22Rv1 (cell line): ENCODE measurements around the gene USP15.

Experiments used
- ZFX ChIP-seq: fragments of 450-650 bp; IDR thresholded peaks from 2 replicates; pipeline ENCODE4 v1.6.1; 2017; ENCODE audit warnings: antibody characterized with exemption, borderline replicate concordance
- TF ChIP-seq, protein P1 (sequence below): fragments of 450-650 bp; IDR thresholded peaks from 2 replicates; pipeline ENCODE4 v1.5.1; 2017; ENCODE audit warnings: mild to moderate bottlenecking

DNA sequence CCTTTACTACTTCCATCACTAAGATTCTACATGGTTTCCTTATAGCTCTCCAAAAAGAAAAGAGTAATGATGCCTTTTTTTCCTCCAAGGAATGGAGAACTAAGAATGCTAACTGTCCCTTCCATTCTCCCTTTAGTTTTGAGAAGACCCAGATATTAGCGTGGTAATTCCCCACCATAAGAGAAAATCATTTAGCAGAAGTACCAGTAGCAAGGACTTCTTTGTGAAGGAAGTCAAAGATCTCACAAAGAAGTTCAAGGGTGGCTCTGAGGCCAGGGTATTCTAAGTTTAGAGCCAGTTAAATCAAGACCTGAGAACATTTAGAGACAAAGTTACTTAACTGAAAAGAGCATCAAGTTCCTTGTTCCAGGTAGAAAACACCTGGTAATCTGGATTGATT, 7.3 kb downstream of the USP15 start:
- TF ChIP-seq, protein P1, sequence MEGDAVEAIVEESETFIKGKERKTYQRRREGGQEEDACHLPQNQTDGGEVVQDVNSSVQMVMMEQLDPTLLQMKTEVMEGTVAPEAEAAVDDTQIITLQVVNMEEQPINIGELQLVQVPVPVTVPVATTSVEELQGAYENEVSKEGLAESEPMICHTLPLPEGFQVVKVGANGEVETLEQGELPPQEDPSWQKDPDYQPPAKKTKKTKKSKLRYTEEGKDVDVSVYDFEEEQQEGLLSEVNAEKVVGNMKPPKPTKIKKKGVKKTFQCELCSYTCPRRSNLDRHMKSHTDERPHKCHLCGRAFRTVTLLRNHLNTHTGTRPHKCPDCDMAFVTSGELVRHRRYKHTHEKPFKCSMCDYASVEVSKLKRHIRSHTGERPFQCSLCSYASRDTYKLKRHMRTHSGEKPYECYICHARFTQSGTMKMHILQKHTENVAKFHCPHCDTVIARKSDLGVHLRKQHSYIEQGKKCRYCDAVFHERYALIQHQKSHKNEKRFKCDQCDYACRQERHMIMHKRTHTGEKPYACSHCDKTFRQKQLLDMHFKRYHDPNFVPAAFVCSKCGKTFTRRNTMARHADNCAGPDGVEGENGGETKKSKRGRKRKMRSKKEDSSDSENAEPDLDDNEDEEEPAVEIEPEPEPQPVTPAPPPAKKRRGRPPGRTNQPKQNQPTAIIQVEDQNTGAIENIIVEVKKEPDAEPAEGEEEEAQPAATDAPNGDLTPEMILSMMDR = no peak
- no peak for TF ChIP-seq ZFX
